H1 (cell line): Measurements from ENCODE around the gene ZNF775.

ENCODE experiments used
- CBX5 ChIP-seq: fragments of 300-800, 300-1000 bp; sonication (generic); IDR thresholded peaks from 2 replicates; pipeline ENCODE4 v1.7.1; 2016; ENCODE audit warnings: antibody characterized with exemption, low read length, low read depth
- EZH2 ChIP-seq: fragments of 200-600 bp; sonication (generic); IDR thresholded peaks from 2 replicates; pipeline ENCODE4 v1.7.1; 2012; ENCODE audit warnings: low read depth, mild to moderate bottlenecking, moderate library complexity, low read length, inconsistent platforms; ENCODE audit not compliant: severe bottlenecking
- MAFK ChIP-seq: IDR thresholded peaks from 2 replicates; pipeline ENCODE4 v1.6.1; 2012; ENCODE audit warnings: low read depth, mild to moderate bottlenecking, improper control_type of control experiment, low read length
- YY1 ChIP-seq: IDR thresholded peaks from 2 replicates; pipeline ENCODE4 v1.6.1; 2011; ENCODE audit warnings: low read depth, mild to moderate bottlenecking, low read length
- TF ChIP-seq, protein P1 (sequence below), 3 experiments: IDR thresholded peaks; 1 replicate in 2 of 3; 2 replicates in 1 of 3; pipeline versions ENCODE4 v1.5.1 to v1.6.1; 2011; ENCODE audit warnings: low read length in 3 of 3, mild to moderate bottlenecking in 3 of 3, inconsistent platforms in 2 of 3, low read depth in 1 of 3, moderate library complexity in 1 of 3; ENCODE audit not compliant: insufficient read depth in 1 of 3; ENCODE audit errors: control extremely low read depth in 1 of 3

DNA sequence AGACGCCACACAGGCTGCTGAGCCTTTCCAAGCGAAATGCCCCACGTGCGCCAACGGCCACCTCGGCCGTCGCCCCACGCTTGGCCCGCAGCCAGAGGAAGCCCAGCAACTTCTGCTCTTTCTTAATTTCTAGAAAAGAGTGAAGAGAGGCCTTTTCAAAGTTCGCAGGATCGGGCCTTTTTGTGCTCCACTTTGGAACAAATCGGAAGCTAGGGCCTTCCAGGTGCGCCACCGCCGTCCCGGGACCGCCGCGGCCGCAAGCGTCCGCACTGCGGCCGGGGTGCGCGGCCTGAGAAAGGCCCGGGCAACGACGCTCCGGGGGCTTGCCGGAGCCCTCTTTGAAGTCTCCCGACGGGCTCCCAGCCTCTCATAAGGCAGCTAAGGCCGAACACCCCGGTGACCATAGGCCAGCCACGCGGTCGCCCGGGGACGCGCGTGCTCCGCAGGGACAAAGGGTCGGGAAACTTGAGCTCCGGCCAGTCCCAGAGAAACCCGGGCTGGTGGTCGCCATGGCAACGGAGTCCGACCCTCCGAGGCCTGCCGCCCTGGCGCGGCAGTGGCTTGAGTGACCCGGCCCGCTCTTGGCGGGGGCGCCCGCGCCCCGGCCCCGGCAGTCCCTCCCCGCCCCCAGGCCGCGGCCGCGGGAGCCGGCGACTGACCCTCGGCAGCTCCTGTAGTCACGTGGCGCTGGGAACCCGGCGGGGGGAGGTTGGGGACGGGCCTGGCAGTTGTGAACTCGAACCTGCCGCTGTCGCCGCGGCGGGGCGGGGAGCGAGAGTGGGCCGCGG, 10.8 kb upstream of the ZNF775 start, which contains the start of gene REPIN1:
- TF ChIP-seq MAFK, result no peak
- TF ChIP-seq, protein P1, sequence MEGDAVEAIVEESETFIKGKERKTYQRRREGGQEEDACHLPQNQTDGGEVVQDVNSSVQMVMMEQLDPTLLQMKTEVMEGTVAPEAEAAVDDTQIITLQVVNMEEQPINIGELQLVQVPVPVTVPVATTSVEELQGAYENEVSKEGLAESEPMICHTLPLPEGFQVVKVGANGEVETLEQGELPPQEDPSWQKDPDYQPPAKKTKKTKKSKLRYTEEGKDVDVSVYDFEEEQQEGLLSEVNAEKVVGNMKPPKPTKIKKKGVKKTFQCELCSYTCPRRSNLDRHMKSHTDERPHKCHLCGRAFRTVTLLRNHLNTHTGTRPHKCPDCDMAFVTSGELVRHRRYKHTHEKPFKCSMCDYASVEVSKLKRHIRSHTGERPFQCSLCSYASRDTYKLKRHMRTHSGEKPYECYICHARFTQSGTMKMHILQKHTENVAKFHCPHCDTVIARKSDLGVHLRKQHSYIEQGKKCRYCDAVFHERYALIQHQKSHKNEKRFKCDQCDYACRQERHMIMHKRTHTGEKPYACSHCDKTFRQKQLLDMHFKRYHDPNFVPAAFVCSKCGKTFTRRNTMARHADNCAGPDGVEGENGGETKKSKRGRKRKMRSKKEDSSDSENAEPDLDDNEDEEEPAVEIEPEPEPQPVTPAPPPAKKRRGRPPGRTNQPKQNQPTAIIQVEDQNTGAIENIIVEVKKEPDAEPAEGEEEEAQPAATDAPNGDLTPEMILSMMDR (IDR thresholded peaks at IDR 0.05; ENCODE audit: control extremely low read depth in 1 of 3, insufficient read depth in 1 of 3, low read depth in 1 of 3, low read length in 3 of 3), result no peak
- no peak for TF ChIP-seq EZH2
- TF ChIP-seq CBX5, result no peak
- TF ChIP-seq YY1, result no peak
